Stimulated activated CD4-positive, alpha-beta T cell treated with anti-CD3 and anti-CD28 coated beads, TNF-alpha, amount 100 ng/mL, for 48 hours (primary cell): ENCODE results near the gene SERPINA9.
"Not testable (repeated sequence)": the region's sequence is repeated elsewhere in the genome, so short reads cannot be mapped to it uniquely, and the experiment has no call there.

Experiments used
- DNase-seq, 3 donors: peaks; one replicate each; pipeline ENCODE4 v3.0.0-alpha.2; 2020; ENCODE audit warnings: low read depth in 3 of 3

Gene SERPINA9

DNA sequence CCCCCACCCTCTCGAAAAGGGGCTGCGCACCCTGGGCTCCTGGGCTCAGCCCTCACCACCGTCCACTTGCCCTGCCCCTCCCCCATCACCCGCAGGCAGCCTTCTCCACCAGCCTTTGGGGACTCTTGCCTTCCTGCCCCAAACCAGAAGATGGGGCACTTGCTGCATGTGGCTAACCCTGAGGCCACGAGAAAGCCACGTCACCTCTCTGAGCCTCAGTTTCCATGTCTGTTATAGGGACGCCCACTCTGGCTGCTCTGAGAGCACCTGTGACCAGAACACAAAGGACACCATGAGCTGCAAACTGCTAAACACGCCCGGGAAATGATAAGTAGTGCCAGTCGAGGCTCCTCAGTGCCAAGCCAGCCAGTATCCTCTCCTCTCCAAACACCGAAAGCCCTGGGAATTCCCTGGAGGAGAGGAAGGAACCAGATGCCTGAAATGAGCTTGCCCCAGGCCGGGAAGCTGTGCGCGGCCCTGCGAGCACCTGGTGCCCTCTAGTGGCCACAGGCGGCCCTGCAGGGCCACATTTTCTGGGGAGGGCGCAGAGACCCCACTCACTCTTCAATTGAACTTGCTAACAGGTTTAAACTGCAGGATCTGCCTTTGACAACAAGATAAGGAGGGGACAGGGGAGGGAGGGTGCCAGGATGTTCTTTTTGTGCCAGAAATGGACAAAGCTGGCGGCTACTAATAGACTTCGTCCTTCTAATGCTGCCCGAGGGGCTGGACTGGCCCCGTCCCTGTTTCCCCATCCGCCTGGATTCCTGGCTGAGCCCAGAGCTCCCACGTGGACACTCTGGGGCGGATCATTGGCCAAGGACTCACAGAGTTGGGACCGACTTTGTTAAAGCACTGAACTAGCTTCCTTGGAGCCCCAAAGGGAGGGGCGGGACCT, 10.2 kb upstream of the SERPINA9 start:
- peak in 1 of 3 donors; percentile 13 for DNase-seq

DNA sequence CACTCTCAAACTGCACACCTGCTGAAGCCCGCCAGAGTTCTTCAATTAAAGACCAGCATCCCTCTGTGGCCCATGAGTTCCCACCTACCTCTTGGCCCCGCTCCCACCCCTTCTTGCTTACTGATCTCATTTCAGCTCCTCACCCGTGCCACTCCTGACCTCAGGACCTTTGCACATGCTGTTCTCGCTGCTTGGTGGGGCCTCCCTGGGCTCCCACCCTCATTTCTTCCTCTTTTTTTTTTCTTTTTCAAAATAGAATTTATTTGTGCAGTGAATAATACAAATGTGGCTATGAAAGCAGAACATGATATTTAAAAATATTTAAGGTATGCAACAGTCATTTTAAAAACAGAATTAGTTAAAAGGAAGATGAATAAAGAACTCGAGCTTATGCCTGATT, 8.5 kb upstream of the SERPINA9 start:
- no peak for DNase-seq

DNA sequence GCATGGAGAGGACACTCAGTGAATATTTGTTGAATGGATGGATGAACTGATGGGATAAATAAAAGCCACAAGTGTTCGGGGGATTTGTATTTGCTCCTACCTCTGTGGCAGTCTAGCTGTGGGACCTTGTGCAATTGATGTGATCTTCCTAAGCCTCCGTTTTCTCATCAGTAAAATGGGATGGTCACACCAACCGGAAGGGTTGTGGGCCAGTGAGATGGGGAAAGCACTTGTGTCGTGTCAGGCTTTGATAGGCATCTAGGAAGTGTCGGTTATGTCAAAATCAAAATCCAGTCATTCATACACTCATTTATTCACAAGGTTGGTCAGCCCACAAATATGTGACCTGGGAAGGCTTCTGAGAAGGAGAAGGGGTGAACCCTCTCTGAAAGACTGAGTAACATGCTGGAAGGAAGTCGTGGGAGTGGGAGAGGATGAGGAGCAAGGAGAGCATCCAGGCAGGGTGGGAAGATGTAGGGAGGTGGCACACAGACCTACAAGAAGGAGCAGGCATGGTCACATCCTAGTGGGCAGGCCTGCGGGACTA, 7.8 kb upstream of the SERPINA9 start:
- DNase-seq = no peak

DNA sequence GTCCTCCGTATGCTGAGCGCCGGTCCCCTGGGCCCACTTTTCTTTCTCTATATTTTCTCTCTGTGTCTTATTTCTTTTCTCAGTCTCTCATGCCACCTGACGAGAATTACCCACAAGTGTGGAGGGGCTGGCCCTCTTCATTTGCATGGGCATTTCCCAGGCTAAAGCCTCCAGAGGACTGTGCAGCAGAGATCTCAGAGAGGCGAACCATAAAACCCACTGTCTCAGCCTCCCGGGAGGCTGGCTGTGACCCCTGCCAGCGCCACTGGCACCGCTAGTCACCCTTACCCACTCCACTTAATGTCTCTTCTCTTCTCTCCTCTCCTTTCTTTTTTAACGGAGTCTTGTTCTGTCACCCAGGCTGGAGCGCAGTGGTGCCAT, 7.1 kb upstream of the SERPINA9 start:
- DNase-seq = no peak

DNA sequence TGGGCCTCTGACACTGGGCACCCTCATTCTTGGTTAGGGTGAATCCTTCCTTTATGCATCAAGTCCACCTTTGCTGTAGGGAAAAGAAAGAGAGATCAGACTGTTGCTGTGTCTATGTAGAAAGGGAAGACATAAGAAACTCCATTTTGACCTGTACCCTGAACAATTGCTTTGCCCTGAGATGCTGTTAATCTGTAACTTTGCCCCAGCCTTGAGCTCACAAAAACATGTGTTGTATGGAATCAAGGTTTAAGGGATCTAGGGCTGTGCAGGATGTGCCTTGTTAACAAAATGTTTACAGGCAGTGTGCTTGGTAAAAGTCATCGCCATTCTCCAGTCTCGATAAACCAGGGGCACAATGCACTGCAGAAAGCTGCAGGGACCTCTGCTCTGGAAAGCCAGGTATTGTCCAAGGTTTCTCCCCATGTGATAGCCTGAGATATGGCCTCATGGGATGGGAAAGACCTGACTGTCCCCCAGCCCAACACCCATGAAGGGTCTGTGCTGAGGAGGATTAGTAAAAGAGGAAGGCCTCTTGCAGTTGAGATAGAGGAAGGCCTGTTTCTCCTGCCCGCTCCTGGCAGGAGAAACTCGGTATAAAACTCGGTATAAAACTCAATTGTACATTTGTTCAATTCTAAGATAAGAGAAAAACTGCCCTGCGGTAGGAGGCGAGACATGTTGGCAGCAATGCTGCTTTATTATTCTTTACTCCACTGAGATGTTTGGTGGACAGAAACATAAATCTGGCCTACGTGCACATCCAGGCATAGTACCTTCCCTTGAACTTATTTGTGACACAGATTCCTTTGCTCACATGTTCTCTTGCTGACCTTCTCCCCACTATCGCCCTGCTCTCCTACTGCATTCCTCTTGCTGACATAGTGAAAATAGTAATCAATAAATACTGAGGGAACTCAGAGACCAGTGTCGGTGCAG, 6.4 kb upstream of the SERPINA9 start:
- not testable (repeated sequence) for DNase-seq

DNA sequence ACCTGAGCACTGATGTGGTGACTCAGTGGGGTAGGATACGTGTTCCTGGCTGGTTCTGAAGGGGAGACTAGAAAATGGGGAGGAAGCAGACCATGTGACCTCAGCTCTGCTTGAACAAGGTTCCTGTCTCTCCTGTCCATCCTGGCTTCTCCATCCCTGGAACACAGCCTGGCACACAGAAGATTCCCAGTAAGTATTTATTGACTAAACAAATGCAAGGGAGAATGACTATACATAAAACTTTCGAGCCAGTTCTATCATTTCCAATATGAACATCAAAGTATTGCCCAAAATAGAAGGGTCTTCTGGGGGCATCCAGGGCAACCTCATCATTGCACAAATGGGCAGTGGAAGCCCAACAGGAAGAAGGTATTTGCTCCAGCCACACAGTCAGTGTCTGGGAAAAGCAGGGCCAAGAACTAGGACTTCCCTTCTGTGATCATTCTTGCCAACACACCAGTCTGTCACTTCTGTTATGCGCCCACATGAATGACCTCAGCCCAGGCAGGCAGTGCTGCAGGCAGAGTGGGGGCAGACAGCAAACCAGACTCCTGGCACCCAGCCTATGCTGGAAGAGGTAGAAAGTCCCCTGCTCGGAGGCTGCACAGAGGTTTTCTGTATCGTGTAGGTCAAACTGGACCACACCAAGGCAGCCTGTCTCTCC, 5.6 kb upstream of the SERPINA9 start:
- no peak for DNase-seq

DNA sequence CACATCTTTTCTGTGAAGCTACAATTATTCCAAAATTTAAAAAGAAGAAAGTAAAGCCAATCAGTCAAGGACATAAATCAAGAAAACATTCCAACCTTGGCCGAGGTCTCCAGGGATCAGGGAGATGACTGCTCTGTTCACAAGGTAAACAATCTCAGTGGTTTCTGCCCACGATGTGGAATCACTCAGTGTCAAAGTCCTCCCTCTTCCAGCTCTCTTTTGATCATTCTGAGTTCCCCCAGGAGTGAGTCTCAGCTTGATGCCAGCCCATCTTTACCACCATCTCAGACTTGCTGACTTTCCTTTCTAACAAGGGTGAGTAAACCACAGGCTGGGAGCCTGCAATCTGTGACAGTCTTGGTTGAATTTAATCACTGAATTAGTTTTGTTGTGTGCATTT, 4.8 kb upstream of the SERPINA9 start:
- no peak for DNase-seq

DNA sequence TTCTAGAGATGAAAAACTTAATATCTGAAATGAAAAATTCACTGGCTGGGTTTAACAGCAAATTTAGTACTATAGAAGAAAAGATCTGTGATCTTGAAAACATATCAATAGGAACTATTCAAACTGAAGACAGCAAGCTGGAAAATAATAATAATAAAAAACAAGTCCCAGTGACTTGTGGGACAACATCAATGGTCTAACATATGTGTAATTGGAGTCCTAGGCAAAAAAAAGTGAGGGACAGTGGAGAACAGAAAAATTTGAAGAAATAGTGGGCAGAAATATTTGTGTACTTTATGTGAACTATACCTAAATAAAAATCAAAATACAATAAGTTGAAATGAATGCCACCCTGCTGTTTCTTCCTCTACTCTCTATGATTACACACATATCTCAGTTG, 2.4 kb upstream of the SERPINA9 start:
- no peak for DNase-seq

DNA sequence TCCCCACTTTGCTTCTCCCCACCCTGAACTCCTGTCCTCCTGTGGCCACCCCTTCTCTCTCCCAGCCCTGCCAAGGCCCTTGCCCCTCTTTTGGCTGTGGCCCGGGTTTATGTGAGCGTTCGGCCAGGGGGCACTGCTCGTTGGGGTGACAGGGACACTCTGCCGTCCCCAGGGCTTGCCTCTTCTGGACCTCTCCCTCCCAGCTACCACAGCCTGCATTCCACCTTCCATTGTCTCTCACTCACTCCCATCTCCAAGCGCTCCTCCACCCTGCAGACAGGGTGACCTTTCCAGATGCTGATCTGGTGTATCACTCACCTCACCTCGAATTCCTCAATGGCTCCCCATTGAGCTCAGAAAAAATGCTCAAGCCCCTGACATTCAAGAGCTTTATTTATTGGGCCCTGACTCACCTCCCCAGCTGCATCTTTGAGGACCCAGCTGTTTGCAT, 1.4 kb downstream of the SERPINA9 start:
- DNase-seq = no peak

DNA sequence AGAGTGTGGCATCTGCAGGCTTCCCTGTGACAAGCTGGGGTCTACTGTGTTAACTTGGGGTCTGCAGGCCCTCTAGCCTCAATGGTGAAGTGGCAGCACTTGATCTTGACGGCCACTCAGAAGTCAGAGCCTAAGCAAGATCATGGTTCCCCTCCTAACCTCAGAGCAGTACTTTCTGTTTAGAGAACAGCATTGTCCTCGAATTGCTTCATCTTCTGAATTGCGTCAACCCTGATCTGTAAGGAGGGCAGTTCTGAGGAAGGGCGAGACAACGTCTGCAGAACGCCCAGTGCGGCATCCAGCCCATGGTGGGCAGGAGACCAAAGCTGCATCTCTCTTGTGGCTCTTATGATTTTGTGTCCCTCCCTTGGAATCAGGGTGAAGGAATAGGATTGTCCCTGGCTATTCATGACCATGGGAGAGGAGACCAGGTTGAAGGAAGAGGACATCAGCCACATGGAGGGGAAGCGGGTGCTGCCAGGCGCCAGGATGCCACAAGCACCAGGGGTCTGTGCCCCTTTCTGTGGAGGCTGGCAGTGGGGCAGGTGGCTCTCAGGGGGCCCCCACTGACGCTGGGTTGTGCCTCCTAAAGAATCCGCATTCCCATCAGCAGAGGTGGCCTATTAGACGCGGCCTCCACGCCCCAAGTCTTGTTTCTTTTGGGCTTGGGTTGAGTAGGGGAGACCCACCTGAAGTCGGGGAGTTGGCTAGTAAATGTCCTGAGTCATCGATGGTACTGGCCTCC, 2.2 kb downstream of the SERPINA9 start:
- no peak for DNase-seq

DNA sequence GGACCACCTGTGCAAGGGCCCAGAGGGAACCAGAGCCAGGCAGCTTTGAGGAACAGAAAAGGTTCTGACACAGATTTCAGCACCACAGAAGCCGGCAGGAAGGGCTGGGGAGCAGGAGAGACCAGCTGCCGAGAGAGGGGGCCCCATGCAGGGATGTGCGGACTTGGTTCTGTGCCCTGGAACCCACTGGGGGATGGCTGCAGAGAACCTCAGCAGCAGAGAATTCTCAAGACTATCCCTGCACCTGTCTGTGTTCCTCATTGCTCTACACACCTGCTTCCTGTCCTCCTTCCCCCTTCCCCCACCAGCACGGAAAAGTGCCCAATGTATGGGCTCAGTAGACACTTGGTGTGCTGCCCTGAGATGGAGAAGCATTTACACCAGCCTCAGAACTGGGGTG, 3.2 kb downstream of the SERPINA9 start:
- DNase-seq = no peak

DNA sequence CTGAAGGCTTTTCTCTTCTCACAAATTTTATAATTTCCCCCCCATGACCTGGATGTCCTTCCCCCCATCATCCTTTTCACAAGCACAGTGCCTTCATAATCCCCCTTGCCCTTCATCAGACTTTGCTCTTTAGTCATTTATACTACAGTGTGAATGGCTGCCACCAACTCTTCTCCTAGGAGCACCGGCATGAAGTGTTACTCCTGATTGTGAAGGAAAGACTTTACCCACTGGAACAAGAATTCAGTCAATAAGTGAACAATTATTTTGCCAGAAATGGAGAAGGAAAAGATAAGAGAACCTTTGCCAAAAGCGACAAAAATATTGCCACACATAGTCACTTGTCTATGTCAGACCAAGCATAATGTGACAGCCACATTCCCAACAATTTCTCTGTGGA, 5.0 kb downstream of the SERPINA9 start:
- DNase-seq = no peak

DNA sequence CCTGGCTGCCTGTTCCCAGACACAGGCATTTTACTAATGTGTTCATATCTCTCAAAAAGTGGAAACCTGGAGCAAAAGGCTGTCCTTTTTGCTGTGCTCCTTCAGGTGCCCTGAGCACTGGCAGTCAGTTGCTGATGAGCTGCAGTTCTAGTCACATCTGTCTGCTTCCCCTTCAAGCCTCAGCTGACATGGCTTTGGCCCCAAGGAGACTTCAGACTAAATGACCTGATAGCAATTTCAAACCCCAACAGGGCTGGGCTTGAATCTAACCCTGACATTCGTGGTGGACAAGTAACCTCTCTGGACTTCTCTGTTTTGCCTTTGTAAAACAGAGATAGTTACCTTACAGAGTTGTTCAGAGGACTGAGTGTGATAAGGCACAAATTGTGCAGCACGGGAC, 5.7 kb downstream of the SERPINA9 start:
- DNase-seq = no peak

DNA sequence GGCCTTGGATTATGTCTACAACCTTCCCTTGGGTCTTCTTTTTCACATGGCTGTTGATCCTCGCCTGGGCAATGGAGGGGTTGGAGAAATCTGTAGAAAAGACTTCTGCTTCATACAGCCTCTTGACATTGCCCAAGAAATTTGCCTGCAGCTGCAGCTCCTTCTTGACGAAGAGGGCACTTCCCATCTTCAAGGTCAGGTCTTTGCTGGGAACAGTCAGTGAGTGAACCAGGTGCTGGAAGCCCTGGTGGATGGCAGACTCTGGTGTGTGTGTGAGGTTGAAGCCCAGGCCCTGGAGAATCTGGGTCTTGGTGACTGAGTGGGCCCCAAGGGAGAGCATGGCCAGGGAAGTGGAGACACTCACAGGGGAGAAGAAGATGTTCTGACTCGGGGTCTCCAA, 6.7 kb downstream of the SERPINA9 start:
- no peak for DNase-seq

DNA sequence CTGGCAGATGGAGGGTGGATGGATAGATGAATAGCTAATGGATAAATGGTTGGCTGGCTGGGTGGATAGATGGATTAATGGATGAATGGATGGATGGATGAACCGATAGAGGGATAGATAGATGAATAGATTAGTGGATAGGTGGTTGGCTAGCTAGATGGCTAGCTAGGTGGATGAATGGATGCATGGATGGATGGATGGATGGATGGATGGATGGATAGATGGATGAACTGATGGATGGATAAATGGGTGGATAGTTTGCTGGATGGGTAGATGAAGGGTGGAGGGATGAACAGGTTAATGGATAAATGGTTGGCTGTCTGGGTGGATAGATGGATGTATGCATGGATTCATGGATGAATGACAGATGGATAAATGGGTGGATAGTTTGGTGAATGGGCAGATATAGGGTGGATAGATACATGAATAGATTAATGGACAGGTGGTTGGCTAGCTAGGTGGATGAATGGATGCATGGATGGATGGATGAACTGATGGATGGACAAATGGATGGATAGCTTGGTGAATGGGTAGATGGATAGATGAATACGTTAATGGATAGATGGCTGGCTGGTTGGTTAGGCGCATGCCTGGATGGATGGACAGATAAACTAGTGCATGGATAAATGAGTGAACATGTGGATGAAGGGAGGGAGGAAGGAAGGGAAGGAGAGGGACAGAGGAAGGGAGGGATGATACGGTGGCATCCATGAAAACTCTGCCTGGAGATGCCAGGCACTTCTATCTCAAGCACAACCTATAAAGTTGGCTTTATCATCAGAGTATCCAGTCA, 8.1 kb downstream of the SERPINA9 start:
- DNase-seq = no peak

DNA sequence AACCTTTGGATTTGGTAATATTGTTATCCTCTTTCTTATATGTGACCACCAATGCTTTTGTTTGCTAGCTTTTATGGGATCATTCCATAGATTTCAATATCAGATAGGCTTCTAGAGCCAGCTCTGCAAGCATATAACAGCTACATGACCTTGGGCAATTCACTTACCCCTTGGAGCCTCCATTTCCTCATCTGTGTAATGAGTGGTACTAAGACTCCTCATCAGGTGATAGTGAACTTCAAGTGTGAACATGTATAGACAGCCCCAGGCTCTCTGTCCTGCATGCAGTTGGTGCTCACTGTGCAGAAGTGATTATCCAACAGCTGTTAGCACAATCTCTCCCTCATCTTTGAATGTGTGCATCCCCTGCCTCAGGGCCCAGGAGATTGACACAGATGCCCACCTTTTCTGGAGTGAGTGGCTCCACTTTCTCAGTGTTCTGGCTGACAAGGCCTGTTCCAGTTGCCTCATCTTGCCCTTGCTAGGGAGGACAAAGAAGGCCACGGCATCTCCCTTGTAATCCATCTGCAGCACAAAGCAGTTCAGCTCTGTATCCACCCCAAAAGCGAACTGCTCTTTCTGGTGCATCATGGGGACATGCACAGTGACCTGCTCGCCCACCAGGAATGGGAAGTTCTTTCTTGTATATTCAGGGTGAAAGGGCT, 9.2 kb downstream of the SERPINA9 start:
- no peak for DNase-seq

DNA sequence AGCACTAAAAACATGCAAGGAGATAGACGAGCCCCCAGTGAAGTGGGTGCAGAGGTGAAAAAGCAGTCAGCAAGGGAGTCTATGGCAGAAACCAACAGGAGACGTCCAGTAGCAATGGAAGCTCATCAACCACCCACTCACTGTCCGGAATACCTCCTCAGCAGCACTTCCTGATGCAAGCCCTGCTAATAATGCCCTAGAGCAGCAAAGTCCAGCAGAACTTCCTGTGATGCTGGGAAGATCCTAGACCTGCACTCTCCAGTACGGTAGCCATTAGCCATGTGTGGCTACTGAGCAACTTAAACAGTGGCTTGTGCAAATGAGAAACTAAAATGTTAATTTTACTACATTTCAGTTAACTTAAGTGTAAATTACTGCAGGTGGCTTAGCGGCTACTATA, 11.0 kb downstream of the SERPINA9 start:
- DNase-seq = no peak

DNA sequence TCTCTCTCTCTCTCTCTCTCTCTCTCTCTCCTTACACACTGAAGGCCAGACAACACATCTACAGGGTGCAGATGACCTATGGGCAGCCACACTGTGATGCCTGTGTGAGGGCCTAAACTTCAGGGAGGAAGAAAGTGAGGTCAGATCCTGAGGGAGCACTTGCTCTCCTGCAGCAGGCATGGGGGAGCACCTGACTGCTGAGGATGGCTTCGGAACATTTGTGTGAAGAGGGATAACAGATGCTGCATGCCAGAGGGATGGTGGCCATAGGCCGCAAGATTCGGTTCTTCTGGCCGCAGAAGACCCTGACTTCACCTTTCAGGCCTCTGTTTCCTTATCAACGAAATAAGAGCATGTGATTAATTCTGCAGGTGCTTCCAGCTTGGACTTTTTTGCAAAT, 11.7 kb downstream of the SERPINA9 start:
- DNase-seq = no peak

DNA sequence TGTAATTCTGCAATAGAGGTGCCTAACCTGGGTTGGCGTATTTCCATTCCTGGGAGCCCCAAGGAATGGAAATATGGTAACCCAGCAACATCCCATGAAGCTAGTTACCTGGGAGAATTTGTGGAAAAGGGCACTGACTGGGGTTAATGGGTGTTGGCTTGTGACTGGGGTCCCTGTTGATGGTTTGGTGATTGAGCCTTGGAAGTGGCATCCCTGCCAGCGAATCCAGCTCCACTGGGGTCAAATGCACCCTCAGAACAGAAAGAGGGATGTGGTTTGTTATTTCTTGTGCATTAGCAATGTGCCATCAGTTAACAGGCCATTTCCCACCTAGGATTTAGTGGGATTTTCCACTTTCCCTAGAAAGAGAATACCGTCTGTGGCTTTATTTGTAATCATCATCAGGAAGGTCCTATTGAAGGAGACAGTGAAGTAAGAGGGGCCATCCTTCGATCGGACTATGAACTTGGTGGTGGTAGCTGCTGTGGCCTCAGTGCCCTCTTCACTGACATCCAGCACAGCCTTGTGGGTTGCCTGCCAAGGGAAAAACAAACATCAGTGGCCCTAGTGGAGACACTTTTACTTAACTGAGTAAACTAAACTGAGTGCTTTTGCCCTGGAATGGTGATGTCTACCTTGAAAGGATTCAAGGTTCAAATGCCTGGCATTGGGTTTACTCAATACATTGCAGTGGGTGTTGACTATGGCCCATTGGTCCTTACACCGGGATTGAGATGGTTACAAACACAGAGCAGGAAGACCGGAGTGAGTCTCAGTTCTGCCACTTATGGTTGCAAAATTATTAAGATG, 13.0 kb downstream of the SERPINA9 start:
- DNase-seq = no peak
